ENCODE measurements around the gene ZGRF1. TPM values are rescaled to one million over a fixed set of nuclear protein-coding genes. Genes with fewer than 3 reads are reported as not detected.
"Not testable (repeated sequence)": the region's sequence is repeated elsewhere in the genome, so short reads cannot be mapped to it uniquely, and the experiment has no call there.

ZGRF1 gene
- total and polyA plus RNA-seq, 2 experiments from 2014 or later, result 3.1 to 5.3 TPM

GRCh38 chr4:112616984-112617383 lies 19.7 kb downstream of the ZGRF1 start:
- Histone ChIP-seq H3K4me1 (ENCODE audit: insufficient read depth) (no peaks in the 10 kb centered on the region), H3K9me3 (ENCODE audit: low read depth) (no peaks in the 10 kb centered on the region), H3K27me3 (replicated peaks; ENCODE audit: insufficient read depth) (no peaks in the 10 kb centered on the region), H3K79me2 (ENCODE audit: insufficient read depth) (no peaks in the 10 kb centered on the region), H3K9ac (no peak overlapping the region), H3K4me3 (no peak overlapping the region), H3K4me2 (ENCODE audit: unreplicated experiment) (no peak overlapping the region), H4K20me1 (ENCODE audit: insufficient read depth) (no peaks in the 10 kb centered on the region), H3K36me3 (ENCODE audit: low read depth) (no peaks in the 10 kb centered on the region), H3F3A (ENCODE audit: insufficient read depth) (no peaks in the 10 kb centered on the region), H3K27ac (no peak overlapping the region), H2AFZ (no peak overlapping the region), H3K9me2 (ENCODE audit: insufficient read depth) (no peaks in the 10 kb centered on the region)
- in situ Hi-C loops (cut with MboI), result loop anchor here (25.0 kb wide), 1 partner anchor 505 kb away; no protein-coding TSS in a partner anchor
- TF ChIP-seq EZH2 (IDR thresholded peaks at IDR 0.05; ENCODE audit: insufficient read depth, poor library complexity, severe bottlenecking) (no peak), EZH2phosphoT487 (IDR thresholded peaks at IDR 0.05; ENCODE audit: insufficient read depth, low read depth) (no peak)
- 95 to 96% methylated on average over 2 of the region's 2 CpGs for WGBS, 2 experiments (ENCODE audit: low coverage in 1 of 2, low lambda C conversion rate in 2 of 2, missing lambda C conversion rate in 2 of 2)
- DNase-seq, result no peak

DNA sequence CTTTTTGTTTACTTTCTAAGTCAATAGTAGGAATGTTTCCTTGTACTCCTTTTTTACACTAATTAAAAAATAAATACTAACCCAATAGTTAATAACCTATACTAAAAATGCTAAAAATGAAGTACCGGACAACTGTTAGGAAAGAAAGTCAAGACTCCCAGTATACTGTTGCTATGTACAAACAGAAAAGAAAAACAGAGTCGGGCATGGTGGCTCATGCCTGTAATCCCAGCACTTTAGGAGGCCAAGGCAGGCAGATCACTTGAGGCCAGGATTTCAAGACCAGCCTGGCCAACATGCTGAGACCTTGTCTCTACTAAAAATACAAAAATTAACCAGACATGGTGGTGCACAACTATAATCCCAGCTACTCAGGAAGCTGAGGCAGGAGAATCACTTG lies 23.9 kb downstream of the ZGRF1 start:
- H2AFZ ChIP-seq; H3K4me1 ChIP-seq (ENCODE audit: insufficient read depth); H3F3A ChIP-seq (ENCODE audit: insufficient read depth); H3K9ac ChIP-seq; H3K27me3 ChIP-seq (replicated peaks; ENCODE audit: insufficient read depth); H3K79me2 ChIP-seq (ENCODE audit: insufficient read depth); H4K20me1 ChIP-seq (ENCODE audit: insufficient read depth); H3K27ac ChIP-seq; H3K4me2 ChIP-seq (ENCODE audit: unreplicated experiment); H3K9me3 ChIP-seq (ENCODE audit: low read depth); H3K4me3 ChIP-seq; H3K36me3 ChIP-seq (ENCODE audit: low read depth); DNase-seq; H3K9me2 ChIP-seq (ENCODE audit: insufficient read depth): not testable (repeated sequence)
- in situ Hi-C loops (cut with MboI), result loop anchor here (25.0 kb wide), 1 partner anchor 501 kb away; no protein-coding TSS in a partner anchor
- 96 to 98% methylated on average over 2 of the region's 2 CpGs for WGBS, 2 experiments (ENCODE audit: low coverage in 1 of 2, low lambda C conversion rate in 2 of 2, missing lambda C conversion rate in 2 of 2)

DNA sequence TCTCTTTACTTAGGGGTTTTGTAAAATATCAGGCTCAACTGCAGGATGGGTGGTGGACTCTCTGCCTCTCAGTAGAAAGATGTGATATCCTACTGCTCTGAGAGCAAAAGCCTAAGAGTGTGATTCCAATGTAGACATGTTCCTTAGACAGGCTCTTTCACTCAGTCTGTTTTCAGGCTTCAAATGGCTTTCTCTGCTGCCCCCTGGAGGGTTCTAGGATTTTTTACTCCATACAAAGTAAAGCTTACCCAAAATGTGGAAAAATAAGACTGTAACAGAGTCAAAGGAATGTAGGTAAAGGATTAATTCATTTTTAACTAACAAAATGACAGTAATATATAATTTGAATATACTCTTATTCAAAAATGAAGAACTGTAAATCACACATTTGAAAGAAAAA lies 32.1 kb downstream of the ZGRF1 start:
- Histone ChIP-seq H3K4me1 (ENCODE audit: insufficient read depth) (no peaks in the 10 kb centered on the region), H3F3A (ENCODE audit: insufficient read depth) (no peaks in the 10 kb centered on the region), H3K79me2 (ENCODE audit: insufficient read depth) (no peaks in the 10 kb centered on the region), H3K36me3 (ENCODE audit: low read depth) (no peaks in the 10 kb centered on the region), H3K27me3 (replicated peaks; ENCODE audit: insufficient read depth) (no peaks in the 10 kb centered on the region), H3K9me2 (ENCODE audit: insufficient read depth) (no peaks in the 10 kb centered on the region), H3K4me3 (no peak overlapping the region), H3K4me2 (ENCODE audit: unreplicated experiment) (no peak overlapping the region), H3K9ac (no peak overlapping the region), H2AFZ (no peak overlapping the region; the same call in 1 of the 2 replicates), H4K20me1 (ENCODE audit: insufficient read depth) (no peaks in the 10 kb centered on the region), H3K27ac (no peak overlapping the region), H3K9me3 (ENCODE audit: low read depth) (no peaks in the 10 kb centered on the region)
- TF ChIP-seq EZH2phosphoT487 (IDR thresholded peaks at IDR 0.05; ENCODE audit: insufficient read depth, low read depth), result no peak
- TF ChIP-seq EZH2 (IDR thresholded peaks at IDR 0.05; ENCODE audit: insufficient read depth, poor library complexity, severe bottlenecking), result no peak
- in situ Hi-C loops (cut with MboI), result loop anchor here (10.0 to 25.0 kb wide), 2 partner anchors 260 to 492 kb away; no protein-coding TSS in a partner anchor
- DNase-seq, result peak; percentile 71

GRCh38 chr4:112594993-112595392 lies 41.7 kb downstream of the ZGRF1 start:
- in situ Hi-C loops (cut with MboI), result no loop called here
- no peak for DNase-seq
- no peak overlapping the region for H3K4me2 ChIP-seq (ENCODE audit: unreplicated experiment)
- no peaks in the 10 kb centered on the region for H4K20me1 ChIP-seq (ENCODE audit: insufficient read depth)
- no peak overlapping the region for H3K4me3 ChIP-seq
- no peaks in the 10 kb centered on the region for H3K36me3 ChIP-seq (ENCODE audit: low read depth)
- 94 to 96% methylated on average over 1 of the region's 1 CpG for WGBS, 2 experiments (ENCODE audit: low coverage in 1 of 2, low lambda C conversion rate in 2 of 2, missing lambda C conversion rate in 2 of 2)
- H3K27me3 ChIP-seq (replicated peaks; ENCODE audit: insufficient read depth), result no peaks in the 10 kb centered on the region
- H3K9me3 ChIP-seq (ENCODE audit: low read depth), result no peaks in the 10 kb centered on the region
- H3K27ac ChIP-seq, result no peak overlapping the region
- H3K79me2 ChIP-seq (ENCODE audit: insufficient read depth), result no peaks in the 10 kb centered on the region
- H3K9me2 ChIP-seq (ENCODE audit: insufficient read depth), result no peaks in the 10 kb centered on the region
- no peak overlapping the region for H3K9ac ChIP-seq
- H2AFZ ChIP-seq, result no peak overlapping the region
- H3K4me1 ChIP-seq (ENCODE audit: insufficient read depth), result no peaks in the 10 kb centered on the region
- no peak for TF ChIP-seq EZH2phosphoT487 (IDR thresholded peaks at IDR 0.05; ENCODE audit: insufficient read depth, low read depth)
- TF ChIP-seq EZH2 (IDR thresholded peaks at IDR 0.05; ENCODE audit: insufficient read depth, poor library complexity, severe bottlenecking), result no peak
- no peaks in the 10 kb centered on the region for H3F3A ChIP-seq (ENCODE audit: insufficient read depth)

DNA sequence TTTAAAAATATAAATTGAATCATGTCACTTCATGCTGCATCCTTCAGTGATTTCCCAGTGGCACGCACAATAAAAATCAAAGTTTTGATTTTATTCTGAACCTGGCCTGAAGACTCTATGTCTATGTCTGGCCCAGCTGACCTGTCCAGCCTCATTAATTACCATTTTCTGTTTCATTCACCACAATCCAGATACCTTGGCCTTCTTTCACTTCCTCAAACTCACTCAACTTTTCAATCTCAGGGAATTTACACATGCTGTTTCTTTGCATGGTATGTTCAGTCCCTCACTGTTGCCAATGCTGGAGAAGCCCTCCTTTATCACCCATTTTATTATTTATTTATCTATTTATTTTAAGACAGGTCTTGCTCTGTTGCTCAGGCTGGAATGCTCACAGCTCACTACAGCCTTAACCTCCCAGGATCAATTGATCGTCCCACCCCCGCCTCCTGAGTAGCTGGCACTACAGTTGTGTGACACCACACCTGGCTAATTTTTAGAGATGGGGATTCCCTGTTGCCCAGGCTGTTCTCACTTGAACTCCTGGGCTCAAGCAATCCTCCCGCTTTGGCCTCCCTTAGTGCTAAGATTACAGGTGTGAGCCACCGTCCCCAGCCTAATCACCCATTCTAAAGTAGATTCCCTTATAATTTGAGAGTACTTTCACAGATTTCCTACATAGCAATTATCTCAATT lies 43.1 kb downstream of the ZGRF1 start:
- Histone ChIP-seq H3K9me3 (ENCODE audit: low read depth) (no peaks in the 10 kb centered on the region), H3K27me3 (replicated peaks; ENCODE audit: insufficient read depth) (no peaks in the 10 kb centered on the region), H3K9me2 (ENCODE audit: insufficient read depth) (no peaks in the 10 kb centered on the region), H3K27ac (no peak overlapping the region), H3K36me3 (ENCODE audit: low read depth) (no peaks in the 10 kb centered on the region), H3K79me2 (ENCODE audit: insufficient read depth) (no peaks in the 10 kb centered on the region), H3F3A (ENCODE audit: insufficient read depth) (0 out of 2 replicates have a peak, but pooled peaks cover 6% of the 10 kb centered on the region), H4K20me1 (ENCODE audit: insufficient read depth) (no peaks in the 10 kb centered on the region), H3K4me2 (ENCODE audit: unreplicated experiment) (no peak overlapping the region), H2AFZ (no peak overlapping the region), H3K4me3 (no peak overlapping the region), H3K9ac (no peak overlapping the region), H3K4me1 (ENCODE audit: insufficient read depth) (peaks cover 7% of the 10 kb centered on the region)
- in situ Hi-C loops (cut with MboI), result no loop called here
- 96 to 97% methylated on average over 5 of the region's 5 CpGs for WGBS, 2 experiments (ENCODE audit: low coverage in 1 of 2, low lambda C conversion rate in 2 of 2, missing lambda C conversion rate in 2 of 2)
- DNase-seq, result no peak
- TF ChIP-seq EZH2phosphoT487 (IDR thresholded peaks at IDR 0.05; ENCODE audit: insufficient read depth, low read depth), result no peak
- TF ChIP-seq EZH2 (IDR thresholded peaks at IDR 0.05; ENCODE audit: insufficient read depth, poor library complexity, severe bottlenecking), result no peak
